GM23248 (cell line): ENCODE measurements around the gene CDC16. TPM values are rescaled to one million over a fixed set of nuclear protein-coding genes. Genes with fewer than 3 reads are reported as not detected.

Source experiments
- DNase-seq: peaks from one replicate; pipeline ENCODE4 v3.0.0-alpha.2; 2015
- H2AFZ ChIP-seq: fragments of 200-600 bp; sonication (generic); 2 replicates; pipeline ENCODE4 v1.6.1; 2016; ENCODE audit warnings: antibody characterized with exemption
- H3F3A ChIP-seq: fragments of 200-600 bp; sonication (generic); 2 replicates; pipeline ENCODE4 v1.6.1; 2016; ENCODE audit warnings: mild to moderate bottlenecking, antibody characterized with exemption, mixed run types; ENCODE audit not compliant: insufficient read depth
- H3K27ac ChIP-seq: fragments of 200-600 bp; sonication (generic); 2 replicates; pipeline ENCODE4 v1.5.1; 2016; ENCODE audit warnings: mild to moderate bottlenecking
- H3K27me3 ChIP-seq: fragments of 200-600 bp; sonication (generic); replicated peaks from 2 replicates; pipeline ENCODE4 v1.6.1; 2016; ENCODE audit warnings: mild to moderate bottlenecking; ENCODE audit not compliant: insufficient read depth
- H3K36me3 ChIP-seq: fragments of 200-600 bp; sonication (generic); 2 replicates; pipeline ENCODE4 v1.6.1; 2016; ENCODE audit warnings: low read depth, mild to moderate bottlenecking
- H3K4me1 ChIP-seq: fragments of 200-600 bp; sonication (generic); 2 replicates; pipeline ENCODE4 v1.6.1; 2016; ENCODE audit warnings: mild to moderate bottlenecking; ENCODE audit not compliant: insufficient read depth
- H3K4me2 ChIP-seq: fragments of 200-600 bp; sonication (generic); one replicate; pipeline ENCODE4 v1.6.1; 2016; ENCODE audit warnings: mild to moderate bottlenecking; ENCODE audit not compliant: unreplicated experiment
- H3K4me3 ChIP-seq: fragments of 200-600 bp; sonication (generic); 2 replicates; pipeline ENCODE4 v1.5.1; 2016; ENCODE audit warnings: mild to moderate bottlenecking
- H3K79me2 ChIP-seq: fragments of 200-600 bp; sonication (generic); 2 replicates; pipeline ENCODE4 v1.6.1; 2016; ENCODE audit warnings: mild to moderate bottlenecking; ENCODE audit not compliant: insufficient read depth
- H3K9ac ChIP-seq: fragments of 200-600 bp; sonication (generic); 2 replicates; pipeline ENCODE4 v1.6.1; 2016; ENCODE audit warnings: mild to moderate bottlenecking
- H3K9me2 ChIP-seq: fragments of 200-600 bp; sonication (generic); 2 replicates; pipeline ENCODE4 v1.6.1; 2016; ENCODE audit warnings: mixed run types, mild to moderate bottlenecking, moderate library complexity; ENCODE audit not compliant: insufficient read depth
- H3K9me3 ChIP-seq: fragments of 200-600 bp; sonication (generic); one replicate; pipeline ENCODE4 v1.6.1; 2017; ENCODE audit warnings: low read depth
- H4K20me1 ChIP-seq: fragments of 200-600 bp; sonication (generic); 2 replicates; pipeline ENCODE4 v1.6.0; 2016; ENCODE audit not compliant: insufficient read depth
- EZH2 ChIP-seq: fragments of 200-600 bp; sonication (generic); IDR thresholded peaks from 2 replicates; pipeline ENCODE4 v1.6.1; 2018; ENCODE audit warnings: antibody characterized with exemption, mild to moderate bottlenecking; ENCODE audit not compliant: insufficient read depth, poor library complexity, severe bottlenecking
- EZH2phosphoT487 ChIP-seq: fragments of 200-600 bp; sonication (generic); IDR thresholded peaks from 2 replicates; pipeline ENCODE4 v1.6.1; 2018; ENCODE audit warnings: antibody characterized with exemption, moderate library complexity, mild to moderate bottlenecking, low read depth; ENCODE audit not compliant: insufficient read depth
- WGBS, 2 experiments: methylation state at CpG; one replicate each; pipeline ENCODE4 v1.1.6; 2015 to 2017; ENCODE audit warnings: low lambda C conversion rate in 2 of 2, low coverage in 1 of 2; ENCODE audit errors: missing lambda C conversion rate in 2 of 2; 5-methylcytosine and 5-hydroxymethylcytosine counted together
- in situ Hi-C: fragments of 300-500 bp; cut with MboI; formaldehyde crosslinking; loops from 2 replicates; pipeline ENCODE4 v1.15.0; 2020
- polyA plus RNA-seq: library from polyadenylated mRNA; unstranded; fragments of >200 nt; fragmentation: Nextera tagmentation; extraction: Ambion mirVana; gene quantifications from 2 replicates; pipeline ENCODE4 v1.2.1, GENCODE V29; 2016
- total RNA-seq: library from RNA; depleted of rRNA; stranded (reverse); fragments of >200 nt; shearing (Covaris generic); gene quantifications from 2 replicates; pipeline ENCODE4 v1.2.3, GENCODE V29; 2014

CDC16 gene
- total and polyA plus RNA-seq, 2 experiments from 2014 or later = 60.2 to 80.0 TPM

- H3K4me2 ChIP-seq = peak overlapping the region; percentile 12
These were observed 5.2 kb upstream of the CDC16 start for GRCh38 chr13:114229506-114229905.

DNA sequence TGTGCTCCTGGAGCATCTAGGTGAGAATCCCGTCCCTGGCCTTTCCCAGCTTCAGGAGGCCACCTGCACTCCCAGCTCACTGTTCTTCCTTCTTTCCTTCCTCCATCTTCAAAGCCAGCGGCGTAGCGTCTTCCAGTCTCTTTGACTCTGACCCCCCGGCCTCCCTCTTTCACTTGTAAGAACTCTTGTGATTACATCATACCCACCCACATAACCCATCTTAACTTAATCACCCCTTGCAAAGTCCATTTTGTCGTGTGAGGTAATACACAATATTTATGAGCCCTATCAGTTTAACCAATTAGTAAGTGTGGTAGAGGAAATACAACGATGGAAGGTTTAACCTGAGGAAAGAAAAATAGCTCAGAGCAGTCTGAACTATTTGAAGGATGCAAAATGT lies 4.6 kb upstream of the CDC16 start:
- Histone ChIP-seq H3K9me2 (no peaks in the 10 kb centered on the region), H3K27me3 (no peaks in the 10 kb centered on the region), H2AFZ (no peak overlapping the region; the same call in 1 of the 2 replicates), H3K27ac (no peak overlapping the region), H3K4me3 (no peak overlapping the region), H3K4me1 (peaks cover 18% of the 10 kb centered on the region), H3K4me2 (no peak overlapping the region), H3K9ac (no peak overlapping the region), H3F3A (peaks cover 11% of the 10 kb centered on the region), H4K20me1 (no peaks in the 10 kb centered on the region), H3K9me3 (no peaks in the 10 kb centered on the region), H3K79me2 (peaks cover 11% of the 10 kb centered on the region), H3K36me3 (no peaks in the 10 kb centered on the region)
- WGBS, 2 experiments = 37 to 42% methylated on average over 7 of the region's 7 CpGs
- DNase-seq = peak; percentile 48
- in situ Hi-C loops = no loop called here
- TF ChIP-seq EZH2phosphoT487 (no peak), EZH2 (no peak)

More at GRCh38 chr13:114229506-114229905, 5.2 kb upstream of the CDC16 start:
- H3K4me3 ChIP-seq = no peak overlapping the region
- no peaks in the 10 kb centered on the region for H3K36me3 ChIP-seq
- H3F3A ChIP-seq = peaks cover 11% of the 10 kb centered on the region
- H3K27ac ChIP-seq = no peak overlapping the region
- DNase-seq = peak; percentile 35
- H3K9me2 ChIP-seq = no peaks in the 10 kb centered on the region
- no peaks in the 10 kb centered on the region for H4K20me1 ChIP-seq
- TF ChIP-seq EZH2phosphoT487 (no peak), EZH2 (no peak)
- 29 to 40% methylated on average over 4 of the region's 4 CpGs for WGBS, 2 experiments
- no peaks in the 10 kb centered on the region for H3K9me3 ChIP-seq
- H3K9ac ChIP-seq = no peak overlapping the region
- no peaks in the 10 kb centered on the region for H3K27me3 ChIP-seq
- peaks cover 7% of the 10 kb centered on the region for H3K79me2 ChIP-seq
- peaks cover 18% of the 10 kb centered on the region for H3K4me1 ChIP-seq
- in situ Hi-C loops = no loop called here
- no peak overlapping the region; the same call in 1 of the 2 replicates for H2AFZ ChIP-seq

DNA sequence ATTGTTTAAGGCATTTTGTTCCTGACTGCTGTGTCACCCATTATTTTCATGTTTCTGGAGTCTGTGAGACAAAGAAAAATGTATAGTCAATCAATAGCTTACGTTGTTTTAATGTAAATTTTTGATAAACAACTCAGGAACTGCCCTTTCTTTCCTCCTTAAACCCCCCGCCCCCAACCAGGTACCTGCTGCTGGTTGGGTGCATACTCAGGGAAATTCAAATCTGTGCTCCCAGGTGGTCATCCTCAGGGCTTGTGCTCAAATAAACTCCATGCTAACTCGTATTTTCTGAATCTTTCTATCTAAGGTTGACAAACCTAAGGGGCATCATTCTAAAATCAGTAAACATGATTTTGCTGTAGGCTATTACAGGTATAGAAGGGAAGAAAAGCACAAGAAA lies 4.1 kb upstream of the CDC16 start:
- TF ChIP-seq EZH2 (no peak), EZH2phosphoT487 (no peak)
- Histone ChIP-seq H3K9me2 (no peaks in the 10 kb centered on the region), H3K36me3 (no peaks in the 10 kb centered on the region), H3K9me3 (no peaks in the 10 kb centered on the region), H4K20me1 (no peaks in the 10 kb centered on the region), H3K9ac (no peak overlapping the region), H3K4me1 (peaks cover 18% of the 10 kb centered on the region), H3K27me3 (no peaks in the 10 kb centered on the region), H2AFZ (no peak overlapping the region), H3K27ac (no peak overlapping the region), H3K79me2 (peaks cover 16% of the 10 kb centered on the region), H3K4me2 (no peak overlapping the region), H3F3A (peaks cover 11% of the 10 kb centered on the region), H3K4me3 (no peak overlapping the region)
- in situ Hi-C loops = no loop called here
- DNase-seq = no peak
- WGBS, 2 experiments = 14 to 23% methylated on average over 3 of the region's 3 CpGs

DNA sequence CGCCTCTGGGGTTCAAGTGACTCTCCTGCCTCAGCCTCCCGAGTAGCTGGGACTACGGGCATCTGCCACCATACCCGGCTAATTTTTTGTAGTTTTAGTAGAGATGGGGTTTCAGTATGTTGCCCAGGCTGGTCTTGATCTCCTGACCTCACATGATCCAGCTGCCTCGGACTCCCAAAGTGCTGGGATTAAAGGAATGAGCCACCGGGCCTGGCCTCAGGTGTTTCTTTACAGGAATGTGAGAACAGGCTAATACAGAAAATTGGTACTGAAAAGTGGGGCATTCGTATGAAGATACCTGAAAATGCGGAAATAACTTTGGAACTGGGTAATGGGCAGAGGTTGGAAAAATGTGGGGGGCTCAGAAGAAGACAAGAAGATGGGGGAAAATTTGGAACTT lies 2.8 kb upstream of the CDC16 start:
- no peaks in the 10 kb centered on the region for H3K9me2 ChIP-seq
- no peak overlapping the region for H3K27ac ChIP-seq
- H3K36me3 ChIP-seq = peaks cover 3% of the 10 kb centered on the region; the same call in 1 of the 2 replicates
- H3K4me3 ChIP-seq = no peak overlapping the region
- H3K4me1 ChIP-seq = peaks cover 18% of the 10 kb centered on the region
- H3K79me2 ChIP-seq = peaks cover 29% of the 10 kb centered on the region
- H3F3A ChIP-seq = peaks cover 11% of the 10 kb centered on the region
- no peaks in the 10 kb centered on the region for H3K27me3 ChIP-seq
- H3K9ac ChIP-seq = no peak overlapping the region
- 73 to 86% methylated on average over 6 to 8 of the region's 8 CpGs for WGBS, 2 experiments
- TF ChIP-seq EZH2phosphoT487 = no peak
- TF ChIP-seq EZH2 = no peak
- H4K20me1 ChIP-seq = no peaks in the 10 kb centered on the region
- H3K9me3 ChIP-seq = no peaks in the 10 kb centered on the region
- no peak for DNase-seq
- no peak overlapping the region for H2AFZ ChIP-seq
- in situ Hi-C loops = no loop called here
- no peak overlapping the region for H3K4me2 ChIP-seq

- Histone ChIP-seq H3K4me2 (peak overlapping the region; percentile 75), H2AFZ (peak overlapping the region; percentile 91), H3K36me3 (peaks cover 24% of the 10 kb centered on the region), H3F3A (peaks cover 8% of the 10 kb centered on the region), H3K79me2 (peaks cover 50% of the 10 kb centered on the region), H3K9me2 (no peaks in the 10 kb centered on the region), H3K27me3 (no peaks in the 10 kb centered on the region), H3K27ac (peak overlapping the region; percentile 25; the same call in 1 of the 2 replicates), H3K4me3 (peak overlapping the region; percentile 90), H3K9ac (peak overlapping the region; percentile 88), H3K9me3 (no peaks in the 10 kb centered on the region), H3K4me1 (peaks cover 15% of the 10 kb centered on the region), H4K20me1 (no peaks in the 10 kb centered on the region)
- DNase-seq = no peak
- TF ChIP-seq EZH2phosphoT487 (no peak), EZH2 (no peak)
- WGBS, 2 experiments = 53 to 60% methylated on average over 4 of the region's 4 CpGs
- in situ Hi-C loops = no loop called here
These were observed 442 bp upstream of the CDC16 start for GRCh38 chr13:114234266-114234644.
